MCF 10A (cell line): ENCODE data around the gene FCGBP. TPM values are rescaled to one million over a fixed set of nuclear protein-coding genes. Genes with fewer than 3 reads are reported as not detected.

Source experiments
- BruUV-seq: library from RNA; stranded (reverse); fragments of 400-500 nt; replicated peaks from 2 replicates; lab custom pipeline; 2021; lab: Mats Ljungman, UMichigan
- CTCF ChIA-PET: fragments of 300-600 bp; sonication (Branson Sonifier 250); formaldehyde crosslinking; extraction: SDS; loops from one replicate; lab custom pipeline; 2021; ENCODE audit warnings: antibody characterized with exemption, inconsistent platforms; lab: Yijun Ruan, JAX
- POLR2A ChIA-PET: fragments of 300-600, 350-650 bp; sonication (Branson Sonifier 250); formaldehyde crosslinking; extraction: SDS; loops from one replicate; lab custom pipeline; 2020; ENCODE audit warnings: antibody characterized with exemption, inconsistent platforms; lab: Yijun Ruan, JAX
- DNase-seq: peaks from one replicate; pipeline ENCODE4 v3.0.0-alpha.2; 2018; ENCODE audit not compliant: unreplicated experiment
- H3K27ac Mint-ChIP-seq: one replicate; pipeline ENCODE4 v1.8.0; 2022; ENCODE audit warnings: mild to moderate bottlenecking, low read depth, mixed read lengths; ENCODE audit not compliant: unreplicated experiment
- H3K27me3 Mint-ChIP-seq: one replicate; pipeline ENCODE4 v1.8.0; 2022; ENCODE audit warnings: mixed read lengths; ENCODE audit not compliant: insufficient read depth, unreplicated experiment
- H3K36me3 Mint-ChIP-seq: one replicate; pipeline ENCODE4 v1.8.0; 2022; ENCODE audit warnings: mild to moderate bottlenecking, moderate library complexity, mixed read lengths; ENCODE audit not compliant: insufficient read depth, unreplicated experiment
- H3K4me1 Mint-ChIP-seq: one replicate; pipeline ENCODE4 v1.8.0; 2022; ENCODE audit warnings: mixed read lengths; ENCODE audit not compliant: insufficient read depth, unreplicated experiment
- H3K4me3 Mint-ChIP-seq: one replicate; pipeline ENCODE4 v1.8.0; 2022; ENCODE audit warnings: mild to moderate bottlenecking, moderate library complexity, mixed read lengths; ENCODE audit not compliant: unreplicated experiment
- H3K9me3 Mint-ChIP-seq: one replicate; pipeline ENCODE4 v1.8.0; 2022; ENCODE audit warnings: mixed read lengths; ENCODE audit not compliant: unreplicated experiment
- intact Hi-C: fragments of 100-400 bp; cut with micrococcal nuclease; formaldehyde crosslinking; loops from 2 replicates; pipeline ENCODE4 v1.14.1; 2022
- total RNA-seq: library from RNA; stranded (reverse); gene quantifications from 2 replicates; pipeline ENCODE4 v1.2.3, GENCODE V29; 2022
- TF ChIP-seq, protein P1 (sequence below): fragments of 200-600 bp; IDR thresholded peaks from one replicate; pipeline ENCODE4 v1.8.0; 2022; ENCODE audit warnings: antibody characterized with exemption, mild to moderate bottlenecking; ENCODE audit not compliant: unreplicated experiment

FCGBP gene
- total RNA-seq, 1 experiment from 2014 or later: 0.96 TPM

- Mint-ChIP-seq H3K27ac (no peak overlapping the region), H3K4me3 (no peak overlapping the region), H3K9me3 (no peaks in the 10 kb centered on the region), H3K27me3 (peaks cover 28% of the 10 kb centered on the region), H3K36me3 (no peaks in the 10 kb centered on the region), H3K4me1 (no peaks in the 10 kb centered on the region)
- DNase-seq: no peak
- BruUV-seq: no TSS peak
- ChIA-PET CTCF (no interaction called here), POLR2A (no interaction called here)
- intact Hi-C loops: no loop called here
- TF ChIP-seq, protein P1, sequence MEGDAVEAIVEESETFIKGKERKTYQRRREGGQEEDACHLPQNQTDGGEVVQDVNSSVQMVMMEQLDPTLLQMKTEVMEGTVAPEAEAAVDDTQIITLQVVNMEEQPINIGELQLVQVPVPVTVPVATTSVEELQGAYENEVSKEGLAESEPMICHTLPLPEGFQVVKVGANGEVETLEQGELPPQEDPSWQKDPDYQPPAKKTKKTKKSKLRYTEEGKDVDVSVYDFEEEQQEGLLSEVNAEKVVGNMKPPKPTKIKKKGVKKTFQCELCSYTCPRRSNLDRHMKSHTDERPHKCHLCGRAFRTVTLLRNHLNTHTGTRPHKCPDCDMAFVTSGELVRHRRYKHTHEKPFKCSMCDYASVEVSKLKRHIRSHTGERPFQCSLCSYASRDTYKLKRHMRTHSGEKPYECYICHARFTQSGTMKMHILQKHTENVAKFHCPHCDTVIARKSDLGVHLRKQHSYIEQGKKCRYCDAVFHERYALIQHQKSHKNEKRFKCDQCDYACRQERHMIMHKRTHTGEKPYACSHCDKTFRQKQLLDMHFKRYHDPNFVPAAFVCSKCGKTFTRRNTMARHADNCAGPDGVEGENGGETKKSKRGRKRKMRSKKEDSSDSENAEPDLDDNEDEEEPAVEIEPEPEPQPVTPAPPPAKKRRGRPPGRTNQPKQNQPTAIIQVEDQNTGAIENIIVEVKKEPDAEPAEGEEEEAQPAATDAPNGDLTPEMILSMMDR: no peak
Measured at GRCh38 chr19:39937094-39937720, 2.8 kb upstream of the FCGBP start.

GRCh38 chr19:39936622-39937021 lies 2.2 kb upstream of the FCGBP start:
- DNase-seq: no peak
- Mint-ChIP-seq H3K36me3 (no peaks in the 10 kb centered on the region), H3K27ac (no peak overlapping the region), H3K9me3 (no peaks in the 10 kb centered on the region), H3K27me3 (peaks cover 34% of the 10 kb centered on the region), H3K4me1 (no peaks in the 10 kb centered on the region), H3K4me3 (no peak overlapping the region)
- no TSS peak for BruUV-seq
- intact Hi-C loops: no loop called here
- ChIA-PET CTCF (interaction anchor here (0.6 kb wide), 1 partner anchor 47 kb away, joined by 3 read pairs; no protein-coding TSS in a partner anchor), POLR2A (interaction anchor here (0.6 kb wide), 1 partner anchor 24 kb away, joined by 4 read pairs; no protein-coding TSS in a partner anchor)
- TF ChIP-seq, protein P1: no peak

DNA sequence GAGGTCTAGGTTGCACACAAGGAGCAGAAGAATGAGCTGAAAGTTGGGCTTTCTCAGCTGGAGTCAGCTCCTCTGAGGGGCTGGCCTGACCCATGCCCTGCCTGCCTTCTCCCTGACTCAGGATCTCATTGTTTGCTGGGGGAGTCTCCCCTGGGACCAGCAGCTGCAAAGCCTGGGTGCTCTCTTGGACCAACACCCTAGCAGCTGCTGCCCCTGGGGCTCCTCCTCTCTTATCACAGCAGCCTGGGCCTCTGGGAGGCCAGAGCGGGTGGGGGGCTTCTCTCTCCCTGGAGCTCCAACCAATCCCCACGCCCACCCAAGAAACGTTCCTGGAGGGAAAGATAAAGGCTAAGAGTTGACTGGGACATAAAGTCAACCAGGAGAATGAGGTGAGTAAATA lies 1.6 kb upstream of the FCGBP start:
- H3K4me3 Mint-ChIP-seq: no peak overlapping the region
- H3K4me1 Mint-ChIP-seq: no peaks in the 10 kb centered on the region
- no peaks in the 10 kb centered on the region for H3K9me3 Mint-ChIP-seq
- DNase-seq: no peak
- CTCF ChIA-PET: interaction anchor here (0.6 kb wide), 2 partner anchors 42 to 46 kb away, joined by 3 read pairs; no protein-coding TSS in a partner anchor
- intact Hi-C loops: no loop called here
- POLR2A ChIA-PET: interaction anchor here (0.6 kb wide), 1 partner anchor 25 kb away, joined by 4 read pairs; no protein-coding TSS in a partner anchor
- no peak overlapping the region for H3K27ac Mint-ChIP-seq
- TF ChIP-seq, protein P1: no peak
- H3K27me3 Mint-ChIP-seq: peaks cover 30% of the 10 kb centered on the region
- BruUV-seq: no TSS peak
- no peaks in the 10 kb centered on the region for H3K36me3 Mint-ChIP-seq

GRCh38 chr19:39935364-39935661 lies 879 bp upstream of the FCGBP start:
- TF ChIP-seq, protein P1: no peak
- ChIA-PET CTCF (interaction anchor here (0.6 kb wide), 1 partner anchor 43 kb away, joined by 3 read pairs; no protein-coding TSS in a partner anchor), POLR2A (no interaction called here)
- no peaks in the 10 kb centered on the region for H3K36me3 Mint-ChIP-seq
- DNase-seq: no peak
- BruUV-seq: no TSS peak
- no peak overlapping the region for H3K27ac Mint-ChIP-seq
- no peaks in the 10 kb centered on the region for H3K4me1 Mint-ChIP-seq
- peaks cover 28% of the 10 kb centered on the region for H3K27me3 Mint-ChIP-seq
- intact Hi-C loops: no loop called here
- no peak overlapping the region for H3K4me3 Mint-ChIP-seq
- H3K9me3 Mint-ChIP-seq: no peaks in the 10 kb centered on the region
